ENCODE measurements around the gene DHX57. TPM values are rescaled to one million over a fixed set of nuclear protein-coding genes. Genes with fewer than 3 reads are reported as not detected.

Gene DHX57
- total RNA-seq, 1 experiment from 2014 or later, result 27.5 TPM

- no peak overlapping the region for H3K27ac Mint-ChIP-seq
- Histone ChIP-seq H2BK15ac (ENCODE audit: low read depth, low read length) (no peak overlapping the region), H2BK12ac (ENCODE audit: insufficient read length, low read depth, low read length) (no peak overlapping the region), H3K79me1 (ENCODE audit: insufficient read depth, low read depth, low read length, poor library complexity, severe bottlenecking) (no peaks in the 10 kb centered on the region), H3K18ac (ENCODE audit: insufficient read length, low read depth, low read length) (no peak overlapping the region), H3K27me3 (ENCODE audit: insufficient read depth, low read length) (no peaks in the 10 kb centered on the region), H4K8ac (replicated peaks; ENCODE audit: insufficient read length, low read depth, low read length) (no peak overlapping the region), H3K9ac (ENCODE audit: extremely low read depth, insufficient read length, low read length) (no peak overlapping the region), H4K91ac (ENCODE audit: insufficient read length, low read depth, low read length) (no peak overlapping the region), H3K4me1 (ENCODE audit: insufficient read depth, low read length) (no peaks in the 10 kb centered on the region), H3K23ac (ENCODE audit: insufficient read length, low read depth, low read length) (no peak overlapping the region), H2AFZ (ENCODE audit: low read length) (no peak overlapping the region), H3K14ac (ENCODE audit: insufficient read depth, low read length) (no peak overlapping the region), H3K4ac (ENCODE audit: low read depth, low read length) (no peak overlapping the region), H2AK5ac (ENCODE audit: insufficient read length, low read length) (no peak overlapping the region), H3K23me2 (ENCODE audit: insufficient read length, low read depth, low read length, poor library complexity, severe bottlenecking) (no peaks in the 10 kb centered on the region), H2BK120ac (ENCODE audit: low read depth, low read length, poor library complexity, severe bottlenecking) (no peak overlapping the region), H3K9me3 (ENCODE audit: control insufficient read depth, low read depth, low read length) (no peaks in the 10 kb centered on the region), H4K5ac (ENCODE audit: insufficient read length, low read depth, low read length) (no peak overlapping the region), H3K56ac (ENCODE audit: insufficient read length, low read depth, low read length) (no peak overlapping the region), H4K20me1 (ENCODE audit: control insufficient read depth, insufficient read depth, insufficient read length) (no peaks in the 10 kb centered on the region), H3K79me2 (ENCODE audit: insufficient read depth, low read length) (no peaks in the 10 kb centered on the region), H3K4me2 (ENCODE audit: insufficient read depth, insufficient read length, low read length) (no peak overlapping the region), H2BK5ac (ENCODE audit: insufficient read length, low read length) (no peak overlapping the region), H3K27ac (ENCODE audit: insufficient read length, low read depth, low read length) (no peak overlapping the region), H3T11ph (ENCODE audit: low read length) (no peak overlapping the region), H2BK20ac (ENCODE audit: low read depth, low read length, poor library complexity, severe bottlenecking) (no peak overlapping the region)
- no peak for TF ChIP-seq CTCF (conservative IDR thresholded peaks at IDR 0.05)
- no peaks in the 10 kb centered on the region for H3K27me3 Mint-ChIP-seq (ENCODE audit: low read depth)
- peaks cover 0 to 3% of the 10 kb centered on the region in 2 experiments; a peak in 1 of 4 replicates for H3K4me1 Mint-ChIP-seq
- H3K36me3 Mint-ChIP-seq (ENCODE audit: insufficient read depth in 1 of 3, low read depth in 3 of 3), result no peaks in the 10 kb centered on the region
- no peak overlapping the region for H3K4me3 Mint-ChIP-seq
- WGBS (ENCODE audit: extremely low coverage, insufficient read length, low lambda C conversion rate), result no CpG with 5 or more reads among the region's 1 CpG
- no peak for DNase-seq
- no peaks in the 10 kb centered on the region for H3K9me3 Mint-ChIP-seq
These were observed 12.3 kb upstream of the DHX57 start for GRCh38 chr2:38887902-38888554.

Measured in H9 (cell line).